AG20443 (cell line): ENCODE results near the gene DAZAP1.

Experiments
- DNase-seq: peaks from one replicate; pipeline ENCODE4 v3.0.0; 2012; ENCODE audit warnings: low spot score, mixed read lengths

DAZAP1 gene

DNA sequence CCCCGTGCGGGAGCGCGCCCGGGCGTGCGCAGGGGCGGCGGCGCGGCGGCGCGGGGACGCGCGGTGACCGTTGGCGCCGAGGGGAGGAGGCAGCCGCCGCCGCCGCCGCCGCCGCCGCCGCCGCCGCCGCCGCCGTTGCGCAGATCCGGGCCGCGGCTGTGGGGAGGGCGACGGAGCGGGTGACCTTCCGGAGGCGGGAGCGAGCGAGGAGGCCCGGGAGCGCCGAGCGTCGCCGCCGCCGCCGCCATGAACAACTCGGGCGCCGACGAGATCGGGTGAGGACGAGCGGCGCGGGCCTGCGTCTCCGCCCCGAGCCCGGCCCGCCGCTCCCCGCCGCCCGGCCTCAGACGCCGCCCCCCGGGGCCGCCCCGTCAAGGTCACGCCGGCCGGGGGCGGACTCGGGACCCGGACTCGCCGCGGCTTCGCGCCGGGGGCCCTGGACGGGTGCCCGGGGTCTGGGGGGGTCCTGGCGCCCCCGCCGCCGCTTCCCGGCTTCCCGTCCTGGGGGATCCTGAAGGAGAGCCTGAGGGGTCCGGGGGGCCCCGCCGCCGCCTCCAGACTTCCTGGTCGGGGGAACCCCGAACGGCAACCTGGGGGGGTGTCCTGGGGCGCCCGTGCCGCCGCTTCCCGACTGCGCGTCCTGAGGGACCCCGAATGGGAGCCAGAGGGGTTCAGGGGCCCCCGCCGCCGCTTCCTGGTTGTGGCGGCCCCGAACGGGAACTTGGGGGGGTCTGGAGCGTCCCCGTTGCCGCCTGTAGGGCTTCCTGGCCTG, at the start of gene DAZAP1:
TSS of gene DAZAP1 (plus strand) at position 59 of the 772 bp plus-strand sequence. CDS start at position 247, 188 bp downstream.
- DNase-seq: peak; percentile 68

DNA sequence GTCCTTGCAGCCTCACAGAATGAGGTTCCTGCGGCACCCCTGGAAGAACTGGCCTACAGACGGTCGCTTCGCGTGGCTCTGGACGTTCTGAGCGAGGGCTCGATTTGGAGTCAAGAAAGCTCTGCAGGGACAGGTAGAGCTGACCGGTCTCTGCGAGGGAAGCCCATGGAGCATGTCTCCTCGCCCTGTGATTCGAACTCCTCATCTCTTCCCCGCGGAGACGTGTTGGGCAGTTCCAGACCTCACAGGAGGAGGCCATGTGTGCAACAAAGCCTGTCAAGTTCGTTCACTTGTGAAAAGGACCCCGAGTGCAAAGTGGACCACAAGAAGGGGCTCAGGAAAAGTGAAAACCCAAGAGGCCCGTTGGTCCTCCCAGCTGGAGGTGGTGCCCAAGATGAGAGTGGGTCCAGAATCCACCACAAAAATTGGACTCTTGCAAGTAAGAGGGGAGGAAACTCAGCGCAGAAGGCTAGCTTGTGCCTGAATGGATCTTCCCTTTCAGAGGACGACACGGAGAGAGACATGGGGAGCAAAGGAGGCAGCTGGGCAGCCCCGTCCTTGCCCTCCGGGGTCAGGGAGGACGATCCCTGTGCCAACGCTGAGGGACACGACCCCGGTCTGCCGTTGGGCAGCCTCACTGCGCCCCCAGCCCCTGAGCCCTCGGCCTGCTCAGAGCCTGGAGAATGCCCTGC, 47.1 kb upstream of the DAZAP1 start:
- DNase-seq: no peak

DNA sequence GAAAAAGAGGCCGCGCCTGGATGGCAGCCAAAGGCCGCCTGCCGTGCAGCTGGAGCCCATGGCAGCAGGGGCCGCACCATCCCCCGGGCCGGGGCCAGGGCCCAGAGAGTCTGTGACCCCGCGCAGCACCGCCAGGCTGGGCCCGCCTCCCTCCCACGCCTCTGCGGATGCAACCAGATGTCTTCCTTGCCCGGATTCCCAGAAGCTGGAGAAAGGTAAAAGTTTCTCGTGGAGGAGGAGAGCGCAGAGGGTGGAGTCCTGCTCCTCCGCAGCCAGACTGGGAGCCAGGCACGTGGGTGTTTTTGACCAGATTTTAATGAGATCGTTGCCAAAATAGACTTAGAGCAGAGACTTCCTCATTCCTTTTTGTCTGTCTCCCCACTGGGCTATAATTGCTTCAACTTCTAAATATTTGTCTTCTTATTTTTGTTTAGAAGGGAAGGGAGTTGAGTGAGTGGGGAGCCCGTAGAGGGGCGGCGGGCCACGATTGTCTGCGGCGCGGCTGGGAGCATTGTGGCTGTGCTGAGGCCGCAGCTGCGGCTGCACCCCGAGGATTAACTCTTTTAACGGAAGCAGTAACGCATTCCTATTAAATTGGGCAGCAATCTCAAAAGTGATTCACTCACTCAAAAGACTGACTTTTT, 46.4 kb upstream of the DAZAP1 start:
- DNase-seq: peak; percentile 88

DNA sequence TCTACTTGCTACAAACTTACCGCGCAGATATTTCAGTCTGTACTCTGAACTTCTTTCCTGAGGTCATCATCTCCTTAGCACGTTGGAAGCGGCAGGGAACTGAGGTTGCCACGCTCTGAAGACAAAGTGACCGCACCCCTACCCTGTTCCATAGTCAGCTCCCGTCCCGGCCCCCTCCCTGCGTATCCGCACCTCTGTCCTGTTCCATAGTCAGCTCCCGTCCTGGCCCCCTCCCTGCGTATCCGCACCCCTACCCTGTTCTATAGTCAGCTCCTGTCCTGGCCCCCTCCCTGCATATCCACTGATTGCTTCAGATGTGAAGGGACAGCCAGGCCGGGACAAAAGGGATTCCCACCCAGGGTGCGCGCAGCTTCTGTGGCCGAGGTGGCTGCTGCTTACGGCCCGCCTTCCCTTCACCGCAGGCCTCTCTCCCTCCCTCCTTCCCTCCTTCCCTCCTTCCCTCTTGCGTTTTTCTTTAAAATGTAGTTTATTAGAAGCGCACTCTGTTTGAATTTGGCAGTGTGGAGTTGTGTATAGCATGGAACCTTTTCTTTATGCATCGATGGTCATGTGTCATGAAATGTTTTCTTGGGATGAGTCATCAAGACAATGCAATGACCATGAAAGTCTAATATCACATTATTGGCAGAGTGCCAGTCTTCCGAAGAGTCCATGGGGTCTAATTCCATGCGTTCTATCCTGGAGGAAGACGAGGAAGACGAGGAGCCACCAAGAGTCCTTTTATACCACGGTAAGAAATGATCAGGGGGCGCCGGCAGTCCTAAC, 45.6 kb upstream of the DAZAP1 start:
- peak; percentile 30 for DNase-seq

DNA sequence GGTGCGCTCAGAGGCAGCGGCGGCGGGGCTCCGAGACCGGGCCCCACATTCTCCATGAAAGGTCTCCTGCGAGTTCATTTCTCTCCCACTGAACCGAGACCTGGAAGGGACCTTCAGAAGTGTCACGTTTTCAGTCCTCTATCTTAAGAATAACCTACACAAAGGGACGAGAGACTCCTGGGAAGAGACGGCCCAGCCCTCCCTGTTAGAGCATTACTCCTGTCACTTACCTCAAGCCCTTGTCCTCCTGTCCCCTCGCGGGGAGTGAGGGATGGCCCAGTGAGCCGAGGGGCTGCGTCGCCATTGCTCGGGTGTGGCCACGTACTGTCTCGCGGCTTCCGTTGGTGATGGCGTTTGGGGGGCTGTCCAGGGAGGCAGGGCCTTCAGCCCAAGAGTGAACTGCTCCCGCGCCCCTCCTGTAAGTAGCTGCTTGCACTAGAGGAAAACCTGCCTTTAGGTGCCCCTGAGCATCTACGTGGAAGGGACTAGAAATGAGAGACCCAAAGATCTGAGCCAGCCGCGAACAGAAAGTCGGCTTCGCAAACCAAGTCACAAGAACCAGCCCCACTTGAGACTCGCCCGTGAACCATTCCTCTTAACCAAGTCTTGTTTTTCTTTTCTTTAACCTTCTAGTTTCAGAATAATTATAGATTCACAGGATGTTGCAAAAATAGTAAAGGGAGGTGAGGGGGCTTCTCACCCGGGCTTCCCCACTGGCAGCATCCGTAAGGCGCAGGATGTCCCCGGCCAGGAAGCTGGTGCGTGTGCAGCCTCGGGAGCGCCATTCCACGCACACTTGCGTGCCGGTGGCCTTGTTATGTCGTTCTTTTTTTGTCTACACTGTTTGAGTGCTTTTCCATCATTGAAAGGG, 44.8 kb upstream of the DAZAP1 start:
- DNase-seq: no peak

DNA sequence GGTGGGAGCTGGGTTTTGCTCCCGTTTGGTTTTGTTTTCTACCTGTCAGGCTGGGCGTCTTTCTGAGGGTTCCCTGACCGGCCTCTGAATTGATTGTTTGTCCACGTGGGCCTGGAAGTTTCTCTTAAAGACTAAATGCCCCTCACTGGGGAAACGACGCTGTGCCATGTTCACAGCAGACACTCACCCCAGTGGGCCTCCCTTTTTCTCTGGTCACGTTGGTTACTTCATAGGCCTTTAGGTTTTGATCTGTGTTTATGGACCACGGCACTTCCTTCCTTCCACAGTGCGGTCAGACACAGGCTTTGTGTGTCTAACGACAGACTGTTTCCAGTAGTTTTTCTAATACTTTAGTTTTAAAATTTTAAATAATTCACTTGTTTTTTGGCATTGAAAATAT, 43.8 kb upstream of the DAZAP1 start:
- no peak for DNase-seq

DNA sequence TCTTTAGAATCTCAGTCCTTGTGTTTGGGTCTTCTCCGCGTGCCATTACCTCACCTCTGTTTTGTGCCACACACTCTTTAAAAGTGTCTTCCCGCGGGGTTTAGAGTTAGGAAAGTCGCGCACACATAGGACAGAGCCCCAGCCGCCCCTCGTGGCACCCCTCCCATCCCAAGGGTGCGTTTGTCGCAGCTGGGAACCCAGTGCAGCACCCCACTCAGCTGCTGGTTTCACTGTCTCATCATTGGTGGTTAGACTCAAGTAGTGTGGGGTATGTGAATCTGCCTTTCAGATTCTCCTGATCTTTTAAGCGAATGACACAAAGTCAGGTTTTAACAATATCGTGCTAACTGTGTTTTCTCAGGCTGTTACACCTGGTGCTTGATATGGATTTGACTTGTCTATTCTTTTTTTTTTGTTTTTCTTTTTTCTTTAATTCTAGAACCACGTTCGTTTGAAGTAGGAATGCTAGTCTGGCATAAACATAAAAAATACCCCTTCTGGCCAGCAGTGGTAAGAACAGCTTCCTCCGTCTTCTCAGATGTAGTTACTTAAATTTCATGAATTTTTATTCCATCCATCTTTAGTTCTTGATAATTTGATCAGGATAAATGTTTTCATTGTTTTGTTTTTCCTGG, 43.2 kb upstream of the DAZAP1 start:
- no peak for DNase-seq

DNA sequence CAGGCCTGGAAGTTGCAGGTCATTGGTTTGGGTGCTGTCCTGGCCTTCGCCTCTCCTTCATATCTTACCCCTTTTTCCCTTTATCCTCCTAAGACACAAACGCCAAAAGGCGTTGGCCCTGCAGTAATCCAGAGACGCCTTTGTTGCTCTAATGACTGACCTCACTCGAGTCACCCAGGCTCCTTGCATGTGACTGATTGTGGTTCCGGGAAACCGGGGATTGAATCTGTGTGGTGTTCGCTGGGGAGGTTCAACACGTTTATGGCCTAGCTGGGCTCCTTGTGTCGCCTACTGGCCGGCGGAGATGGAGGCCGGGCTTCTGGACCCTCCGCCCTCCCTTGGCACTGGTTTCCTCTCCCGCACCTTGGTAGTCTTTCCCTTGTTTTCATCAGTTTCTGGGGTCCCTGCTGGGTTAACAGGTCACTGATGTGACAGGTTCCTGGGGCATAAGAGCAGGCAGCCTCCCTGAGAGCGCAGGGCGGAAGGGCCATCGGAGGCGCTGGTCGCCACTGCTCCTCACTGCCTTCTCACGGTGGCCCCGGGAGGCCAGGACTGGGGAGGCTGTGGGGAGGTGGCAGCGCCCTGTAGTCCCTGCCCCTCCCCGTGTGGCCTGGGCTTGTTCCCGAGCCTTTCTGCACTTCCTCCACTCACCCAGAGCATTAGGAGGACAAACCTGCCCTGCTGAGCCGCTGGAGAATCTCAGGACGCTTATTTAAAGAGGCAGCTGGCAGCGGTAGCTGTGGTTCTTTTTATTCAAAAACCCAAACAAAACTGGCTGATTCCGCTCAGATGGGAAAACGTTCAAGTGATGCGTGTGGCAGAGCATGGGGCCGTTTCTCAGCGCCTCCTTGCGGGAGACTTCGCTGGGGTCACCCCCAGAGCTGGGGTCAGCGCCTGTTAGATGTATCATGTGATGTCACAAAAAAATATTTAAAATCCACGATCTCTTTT, 41.8 kb upstream of the DAZAP1 start:
- no peak for DNase-seq

DNA sequence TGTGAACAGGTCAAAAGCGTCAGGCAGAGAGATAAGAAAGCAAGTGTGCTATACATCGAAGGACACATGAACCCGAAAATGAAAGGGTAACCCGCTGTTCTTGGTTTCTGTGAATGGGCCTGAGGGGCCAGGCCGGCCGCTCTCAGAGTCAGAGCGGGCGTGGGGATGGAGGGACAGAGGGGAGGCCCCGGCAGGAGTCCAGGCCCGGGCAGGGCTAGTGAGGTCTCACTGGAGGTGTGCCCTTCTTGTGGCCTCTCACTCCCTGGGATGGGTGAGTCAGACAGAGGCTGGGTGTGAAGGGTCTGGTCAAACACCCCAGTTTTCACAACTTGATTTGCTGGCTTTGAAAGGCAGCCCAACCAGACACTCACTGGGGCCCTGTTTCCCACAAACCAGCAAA, 41.1 kb upstream of the DAZAP1 start:
- no peak for DNase-seq

DNA sequence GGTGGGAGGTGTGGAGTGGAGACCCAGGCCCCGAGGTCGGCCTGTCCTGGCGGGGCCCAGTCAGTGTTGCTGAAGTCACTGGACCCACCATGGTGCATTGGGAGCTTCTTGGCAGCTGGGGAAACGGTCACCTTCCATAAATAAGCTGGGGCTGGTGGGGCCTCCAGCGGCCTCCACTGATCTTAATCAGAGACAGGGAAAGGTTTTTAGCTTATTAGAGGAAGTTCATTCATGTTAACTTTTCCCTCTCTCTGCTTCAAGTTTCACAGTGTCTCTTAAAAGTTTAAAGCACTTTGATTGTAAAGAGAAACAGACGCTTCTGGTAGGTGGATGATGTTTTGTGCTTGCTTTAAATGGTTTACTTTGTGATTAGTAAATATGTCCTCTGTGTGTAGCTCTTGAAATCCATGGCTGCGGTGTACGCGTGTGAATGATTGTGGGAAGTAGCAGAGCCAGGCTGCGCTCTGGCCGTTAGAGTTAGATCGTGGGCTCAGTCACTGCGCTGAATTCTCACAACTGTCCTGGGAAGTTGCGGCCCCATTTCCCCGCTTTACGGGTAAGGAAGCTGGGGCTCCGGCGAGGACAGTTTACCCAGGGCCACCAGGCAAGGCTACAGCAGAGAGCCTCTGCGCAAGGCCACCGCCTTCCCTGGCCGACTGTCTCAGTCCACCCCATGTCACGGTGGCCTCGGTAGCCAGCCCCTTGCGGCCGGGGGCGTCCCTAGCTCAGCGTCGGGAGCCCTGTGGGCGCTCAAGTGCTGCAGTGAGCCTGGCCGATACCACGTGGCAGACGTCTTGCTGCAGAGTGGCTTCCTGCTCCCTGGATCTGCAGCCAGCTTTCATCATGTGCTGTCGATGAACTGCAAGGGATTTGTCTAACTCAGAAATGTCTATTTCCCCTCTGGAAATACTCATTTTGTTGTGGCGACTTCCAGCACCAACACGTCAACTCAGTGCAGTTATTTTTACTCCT, 40.2 kb upstream of the DAZAP1 start:
- DNase-seq: no peak

DNA sequence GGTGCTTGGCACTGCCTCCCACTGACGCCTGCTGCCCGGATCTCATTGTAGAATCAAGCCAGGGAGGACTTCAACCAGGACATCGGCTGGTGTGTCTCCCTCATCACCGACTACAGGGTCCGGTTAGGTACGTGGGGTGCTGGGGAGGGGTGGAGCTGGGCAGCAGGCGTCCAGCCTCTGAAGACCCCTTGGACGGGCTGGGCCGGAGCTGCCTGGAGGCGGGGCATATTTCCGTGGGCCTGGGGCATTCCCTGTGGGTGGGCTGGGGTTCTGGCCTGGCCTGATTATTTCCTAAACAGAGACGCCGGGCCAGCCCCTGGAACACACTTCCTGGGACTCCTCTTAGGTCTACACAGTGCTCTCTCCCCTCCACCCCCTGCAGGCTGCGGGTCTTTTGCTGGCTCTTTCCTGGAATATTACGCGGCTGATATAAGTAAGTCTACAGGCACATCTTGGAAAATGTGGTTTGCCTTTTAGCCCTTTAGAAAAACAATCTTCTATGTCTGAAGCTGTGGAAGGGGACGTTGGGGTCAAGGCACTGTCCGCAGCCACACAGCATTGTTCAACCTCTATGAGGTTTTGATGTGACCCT, 38.1 kb upstream of the DAZAP1 start:
- DNase-seq: no peak

DNA sequence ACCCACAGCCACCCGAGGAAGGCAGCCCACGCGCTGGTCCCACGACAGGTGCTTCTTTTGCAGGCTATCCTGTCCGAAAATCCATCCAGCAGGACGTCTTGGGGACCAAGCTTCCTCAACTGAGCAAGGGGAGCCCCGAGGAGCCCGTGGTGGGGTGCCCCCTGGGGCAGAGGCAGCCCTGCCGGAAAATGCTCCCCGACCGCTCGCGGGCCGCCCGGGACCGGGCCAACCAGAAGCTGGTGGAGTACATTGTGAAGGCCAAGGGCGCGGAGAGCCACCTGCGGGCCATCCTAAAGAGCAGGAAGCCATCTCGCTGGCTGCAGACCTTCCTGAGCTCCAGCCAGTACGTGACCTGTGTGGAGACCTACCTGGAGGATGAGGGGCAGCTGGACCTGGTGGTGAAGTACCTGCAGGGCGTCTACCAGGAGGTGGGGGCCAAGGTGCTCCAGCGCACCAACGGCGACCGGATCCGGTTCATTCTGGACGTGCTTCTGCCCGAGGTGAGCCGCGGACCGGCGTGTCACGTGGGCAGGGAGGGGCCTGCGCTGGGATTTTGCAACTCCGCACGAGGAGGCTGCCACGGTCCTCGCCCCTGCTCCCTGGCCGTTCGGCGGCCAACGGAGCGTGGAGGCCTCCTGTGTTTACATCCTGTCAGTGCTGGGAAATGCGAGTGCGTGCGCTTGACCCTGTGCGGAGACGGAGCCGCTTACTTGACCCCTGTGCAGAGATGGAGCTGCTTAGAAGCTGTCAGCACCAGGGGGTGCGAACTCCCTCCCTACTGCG, 36.6 kb upstream of the DAZAP1 start:
- DNase-seq: no peak

DNA sequence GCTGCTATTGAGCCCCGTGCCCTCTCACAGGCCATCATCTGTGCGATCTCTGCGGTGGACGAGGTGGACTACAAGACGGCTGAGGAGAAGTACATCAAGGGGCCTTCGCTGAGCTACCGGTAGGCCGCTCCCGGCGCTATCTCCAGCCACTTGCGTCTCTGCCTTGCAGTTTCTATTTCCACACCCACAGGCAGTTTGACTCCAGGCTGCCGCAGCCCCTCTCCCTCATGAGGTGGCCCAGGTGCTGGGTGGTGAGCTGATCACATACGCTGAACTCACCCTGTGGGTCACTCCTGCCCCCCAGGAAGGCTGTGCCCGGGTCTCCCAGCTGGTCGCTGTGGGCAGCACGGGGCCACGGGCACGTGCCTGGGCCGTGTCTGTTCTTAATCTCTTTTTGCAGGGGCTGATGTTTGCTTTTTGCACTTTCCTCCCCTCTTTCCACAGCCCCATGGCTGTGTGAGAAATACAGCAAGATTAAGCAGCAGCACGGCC, 34.3 kb upstream of the DAZAP1 start:
- no peak for DNase-seq

DNA sequence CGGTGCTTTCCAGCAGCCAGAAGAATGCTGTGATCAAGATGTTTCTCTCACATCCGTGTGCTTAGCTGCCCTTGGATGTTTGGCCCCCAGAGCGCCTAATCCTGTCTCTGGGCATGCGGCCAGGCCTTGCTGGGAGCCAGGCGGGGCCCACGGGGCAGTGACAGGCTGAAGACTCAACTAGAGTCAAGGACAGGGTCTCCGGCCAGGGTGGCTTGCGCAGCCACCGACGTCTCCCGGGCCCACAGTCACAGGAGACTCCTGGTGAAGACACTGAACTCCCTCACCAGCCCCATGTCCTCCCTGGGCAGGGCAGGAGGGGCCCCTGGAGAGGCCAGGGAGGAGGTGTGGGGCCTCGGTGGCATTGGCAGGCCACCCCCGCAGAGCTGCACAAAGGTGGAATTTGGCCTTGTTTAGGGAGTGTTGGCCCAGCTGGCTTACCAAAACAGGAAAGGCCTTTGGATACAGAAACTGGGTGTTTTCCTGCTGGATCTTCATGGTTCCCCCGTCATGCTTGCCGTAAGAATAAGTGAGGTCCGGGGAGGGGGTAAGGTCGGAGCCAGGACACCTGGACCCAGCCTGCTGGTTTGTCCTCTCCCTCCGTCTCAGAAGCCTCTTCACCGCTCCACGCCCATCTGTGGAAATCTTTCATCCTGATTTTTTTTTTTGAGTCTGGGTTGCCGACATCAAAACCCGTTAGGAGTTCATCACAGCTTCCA, 33.7 kb upstream of the DAZAP1 start:
- DNase-seq: no peak

DNA sequence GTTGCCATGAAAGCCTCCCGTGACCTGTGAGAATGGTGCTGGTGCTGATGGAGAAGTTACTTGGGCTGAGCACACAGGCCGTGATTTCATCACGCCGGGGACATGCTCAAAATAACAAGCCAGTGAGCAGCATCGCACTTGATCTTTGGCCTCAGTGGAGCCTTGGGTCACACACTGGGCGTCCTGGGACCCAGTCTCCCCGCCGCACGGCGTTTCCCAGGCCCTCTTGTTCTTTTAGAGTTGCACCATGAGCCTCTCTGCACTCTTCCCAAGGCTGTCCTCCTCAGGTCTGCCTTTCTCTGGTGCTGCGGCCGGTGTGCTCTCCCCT, 33.2 kb upstream of the DAZAP1 start:
- DNase-seq: no peak

DNA sequence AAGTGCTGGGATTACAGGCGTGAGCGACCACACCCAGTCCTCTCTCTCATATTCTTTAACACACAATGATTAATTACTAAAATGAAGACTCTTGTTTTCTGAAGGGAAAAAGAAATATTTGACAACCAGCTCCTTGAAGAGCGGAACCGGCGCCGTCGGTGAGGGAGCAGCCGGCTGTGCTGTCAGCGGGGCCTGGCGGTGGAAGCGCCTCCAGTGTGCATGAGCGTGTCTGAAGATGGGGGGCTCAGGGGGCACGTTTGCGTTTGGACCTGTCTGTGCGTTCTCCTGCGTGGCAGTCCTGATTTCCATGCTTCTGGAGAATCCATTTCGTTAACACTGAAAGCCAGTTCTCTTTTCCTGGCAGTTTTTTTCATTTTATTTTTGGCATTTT, 31.0 kb upstream of the DAZAP1 start:
- DNase-seq: no peak
